Panc1 (cell line): ENCODE data around the gene TPRN. TPM values are rescaled to one million over a fixed set of nuclear protein-coding genes. Genes with fewer than 3 reads are reported as not detected.

Experiments used
- ATAC-seq: fragments of 200-7000 bp; cut with Tn5 transposase; 2 replicates; pipeline ENCODE4 v1.9.1; 2020; ENCODE audit warnings: mild to moderate bottlenecking, moderate library complexity
- BruUV-seq: library from RNA; stranded (reverse); fragments of 400-500 nt; replicated peaks from 2 replicates; lab custom pipeline; 2021; lab: Mats Ljungman, UMichigan
- CTCF ChIA-PET: fragments of 300-600 bp; sonication (Branson Sonifier 250); formaldehyde crosslinking; loops from one replicate; lab custom pipeline; 2022; ENCODE audit warnings: antibody characterized with exemption; lab: Charles Lee
- POLR2A ChIA-PET: fragments of 300-600 bp; sonication (Branson Sonifier 250); formaldehyde crosslinking; loops from one replicate; lab custom pipeline; 2022; ENCODE audit warnings: antibody characterized with exemption; lab: Charles Lee
- DNase-seq: peaks from one replicate; pipeline ENCODE4 v3.0.0-alpha.2; 2010; ENCODE audit warnings: low read depth, low spot score
- H3K27ac ChIP-seq: 2 replicates; pipeline ENCODE4 v1.5.1; 2011; ENCODE audit warnings: mild to moderate bottlenecking, low read length, inconsistent platforms
- H3K27me3 ChIP-seq: fragments of 200-500 bp; sonication (Bioruptor generic); 2 replicates; pipeline ENCODE4 v1.6.0; 2014; ENCODE audit warnings: low read length, inconsistent platforms; ENCODE audit not compliant: control insufficient read depth, insufficient read depth
- H3K36me3 ChIP-seq: fragments of 200-500 bp; sonication (Bioruptor generic); 2 replicates; pipeline ENCODE4 v1.5.1; 2014; ENCODE audit warnings: inconsistent platforms, mild to moderate bottlenecking, low read length, moderate library complexity; ENCODE audit not compliant: control insufficient read depth, insufficient read depth
- H3K4me1 ChIP-seq: 2 replicates; pipeline ENCODE4 v1.5.1; 2011; ENCODE audit warnings: inconsistent platforms, mild to moderate bottlenecking, low read length, moderate library complexity; ENCODE audit not compliant: control insufficient read depth, insufficient read depth
- H3K4me3 ChIP-seq, 2 experiments: 2 replicates each; pipeline ENCODE4 v1.5.1; 2011 to 2012; ENCODE audit warnings: low read depth in 2 of 2, low read length in 2 of 2, mild to moderate bottlenecking in 2 of 2, inconsistent platforms in 1 of 2, moderate library complexity in 1 of 2
- H3K9me3 ChIP-seq: fragments of 200-500 bp; sonication (Bioruptor generic); 2 replicates; pipeline ENCODE4 v1.5.1; 2014; ENCODE audit warnings: low read depth, mild to moderate bottlenecking, inconsistent platforms, low read length, moderate library complexity; ENCODE audit not compliant: control insufficient read depth, insufficient read depth
- CTCF ChIP-seq: fragments of 450-650 bp; IDR thresholded peaks from 2 replicates; pipeline ENCODE4 v1.5.1; 2017; ENCODE audit warnings: mild to moderate bottlenecking
- POLR2AphosphoS5 ChIP-seq: IDR thresholded peaks from 2 replicates; pipeline ENCODE4 v1.6.1; 2012; ENCODE audit warnings: mild to moderate bottlenecking, low read depth, low read length, moderate library complexity
- REST ChIP-seq, 2 experiments: IDR thresholded peaks; 2 replicates each; pipeline ENCODE4 v1.6.1; 2011 to 2012; ENCODE audit warnings: low read depth in 2 of 2, control low read depth in 1 of 2, low read length in 1 of 2, mild to moderate bottlenecking in 1 of 2, moderate library complexity in 1 of 2; ENCODE audit not compliant: insufficient read depth in 1 of 2
- SIN3A ChIP-seq: IDR thresholded peaks from 2 replicates; pipeline ENCODE4 v1.6.1; 2012; ENCODE audit warnings: low read depth, mild to moderate bottlenecking, low read length, moderate library complexity, borderline replicate concordance; ENCODE audit not compliant: insufficient read depth
- TCF7L2 ChIP-seq: IDR thresholded peaks from 2 replicates; pipeline ENCODE4 v1.6.1; 2011; ENCODE audit warnings: mild to moderate bottlenecking, low read depth, low read length, inconsistent platforms
- in situ Hi-C: cut with HindIII; loops from 2 replicates; pipeline ENCODE4 v1.10.0; 2016; ENCODE audit warnings: low sequenced_read_pairs, low pct_unique_long_range_greater_than_20kb
- intact Hi-C: fragments of 100-400 bp; cut with micrococcal nuclease; formaldehyde crosslinking; loops from one replicate; pipeline ENCODE4 v1.10.0; 2022; ENCODE audit not compliant: unreplicated experiment
- total RNA-seq: library from RNA; stranded (reverse); gene quantifications from one replicate; pipeline ENCODE4 v1.2.1, GENCODE V29; 2021; ENCODE audit not compliant: unreplicated experiment

TPRN gene
- total RNA-seq, 1 experiment from 2014 or later: 21.7 TPM

DNA sequence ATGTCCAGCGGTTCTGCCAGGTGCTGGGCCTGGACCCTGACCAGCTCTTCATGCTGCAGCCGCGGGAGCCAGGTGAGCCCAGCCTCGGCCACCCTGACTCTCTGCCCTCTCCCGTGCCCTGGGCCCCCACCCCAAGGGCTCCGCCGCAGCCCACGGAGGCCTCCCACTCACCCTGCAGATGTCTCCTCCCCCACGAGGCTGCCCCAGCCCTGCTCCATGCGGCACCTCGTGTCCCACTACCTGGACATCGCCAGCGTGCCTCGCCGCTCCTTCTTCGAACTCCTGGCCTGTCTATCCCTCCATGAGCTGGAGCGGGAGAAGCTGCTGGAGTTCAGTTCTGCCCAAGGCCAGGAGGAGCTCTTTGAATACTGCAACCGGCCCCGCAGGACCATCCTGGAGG is 14.1 kb upstream of the TPRN start:
- Histone ChIP-seq H3K9me3 (no peaks in the 10 kb centered on the region), H3K4me1 (peaks cover 18% of the 10 kb centered on the region), H3K27ac (no peak overlapping the region), H3K36me3 (no peaks in the 10 kb centered on the region), H3K4me3 (no peak overlapping the region), H3K27me3 (no peaks in the 10 kb centered on the region)
- in situ Hi-C loops: no loop called here
- TF ChIP-seq REST (IDR thresholded peaks at IDR 0.05; ENCODE audit: insufficient read depth in 1 of 2, low read depth in 2 of 2, low read length in 1 of 2) (no peak), POLR2AphosphoS5 (no peak), TCF7L2 (no peak), SIN3A (no peak), CTCF (no peak)
- DNase-seq (no peak), ATAC-seq (no peak)
- intact Hi-C loops: no loop called here
- ChIA-PET POLR2A (no interaction called here), CTCF (interaction anchor here (1.3 kb wide), 1 partner anchor 13 kb away, joined by 6 read pairs; the partner anchor contains the start of gene RNF224)
- no TSS peak for BruUV-seq

- Histone ChIP-seq H3K4me1 (peaks cover 8% of the 10 kb centered on the region), H3K27ac (no peak overlapping the region), H3K4me3 (no peak overlapping the region), H3K36me3 (no peaks in the 10 kb centered on the region), H3K9me3 (no peaks in the 10 kb centered on the region), H3K27me3 (no peaks in the 10 kb centered on the region)
- DNase-seq: no peak
- no peak for ATAC-seq
- in situ Hi-C loops (no loop called here), intact Hi-C loops (no loop called here)
- TF ChIP-seq CTCF: peak; percentile 69
- TF ChIP-seq REST (IDR thresholded peaks at IDR 0.05; ENCODE audit: insufficient read depth in 1 of 2, low read depth in 2 of 2, low read length in 1 of 2): no peak
- no peak for TF ChIP-seq SIN3A
- ChIA-PET POLR2A (no interaction called here), CTCF (interaction anchor here (0.5 to 1.3 kb wide), 4 partner anchors 10 to 23 kb away, joined by 3 to 10 read pairs (median 4); partner anchors contain the start of gene RNF224)
- no TSS peak for BruUV-seq
Observed at GRCh38 chr9:137213160-137214060, 12.9 kb upstream of the TPRN start.
